GM21528 (cell line): ENCODE measurements around the gene SLC35F1.
"Not testable (repeated sequence)": the region's sequence is repeated elsewhere in the genome, so short reads cannot be mapped to it uniquely, and the experiment has no call there.

Experiments
- ATAC-seq: cut with Tn5 transposase; IDR thresholded peaks from one replicate; pipeline ENCODE4 v1.9.1; 2021; ENCODE audit warnings: mild to moderate bottlenecking, moderate library complexity; ENCODE audit not compliant: unreplicated experiment, low FRiP score

The SLC35F1 gene

GRCh38 chr6:117906958-117907600 is at the start of gene SLC35F1:
SLC35F1 (plus strand) TSS chr6:117907264.
- peak; percentile 65 for ATAC-seq

- ATAC-seq: not testable (repeated sequence)
Observed at GRCh38 chr6:117858601-117859000, 48.5 kb upstream of the SLC35F1 start.

GRCh38 chr6:117861545-117861944 is 45.5 kb upstream of the SLC35F1 start:
- ATAC-seq: no peak

- ATAC-seq: no peak
Observed at GRCh38 chr6:117866561-117866960, 40.5 kb upstream of the SLC35F1 start.

DNA sequence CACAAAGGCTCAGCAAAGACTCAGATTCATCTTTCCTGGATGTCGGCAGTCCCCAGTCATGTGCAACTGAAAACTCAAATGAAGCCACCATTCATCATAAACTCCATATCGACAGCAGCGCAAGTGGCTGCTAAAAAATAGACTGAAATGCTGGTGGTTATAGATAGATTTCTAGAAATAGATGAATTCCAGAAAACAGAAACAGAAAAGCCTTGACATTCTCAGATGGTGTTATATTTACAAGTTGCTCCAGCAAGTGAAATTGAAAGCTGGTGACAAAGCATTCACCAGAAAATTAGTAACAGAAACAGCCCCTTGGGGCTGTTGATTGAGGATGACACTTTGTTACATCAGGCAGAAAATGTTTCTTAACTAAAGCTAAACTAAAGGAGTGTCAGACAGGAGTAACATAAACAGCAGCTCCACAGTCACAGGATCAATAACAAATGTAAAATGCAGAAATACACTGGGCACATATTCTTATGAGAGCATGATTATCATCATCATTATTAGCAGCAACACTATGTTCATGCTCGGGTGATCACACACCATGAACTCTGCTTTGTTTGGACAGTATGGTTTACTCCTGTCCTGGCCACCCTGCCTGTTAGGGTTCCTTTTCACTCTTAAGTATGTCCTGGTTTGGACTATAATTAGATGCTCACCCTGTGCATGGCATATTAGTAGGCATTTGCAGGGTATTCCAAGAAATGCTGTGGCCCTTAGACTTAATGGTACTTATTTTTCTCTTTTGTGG is 36.4 kb upstream of the SLC35F1 start:
- peak; percentile 72 for ATAC-seq

DNA sequence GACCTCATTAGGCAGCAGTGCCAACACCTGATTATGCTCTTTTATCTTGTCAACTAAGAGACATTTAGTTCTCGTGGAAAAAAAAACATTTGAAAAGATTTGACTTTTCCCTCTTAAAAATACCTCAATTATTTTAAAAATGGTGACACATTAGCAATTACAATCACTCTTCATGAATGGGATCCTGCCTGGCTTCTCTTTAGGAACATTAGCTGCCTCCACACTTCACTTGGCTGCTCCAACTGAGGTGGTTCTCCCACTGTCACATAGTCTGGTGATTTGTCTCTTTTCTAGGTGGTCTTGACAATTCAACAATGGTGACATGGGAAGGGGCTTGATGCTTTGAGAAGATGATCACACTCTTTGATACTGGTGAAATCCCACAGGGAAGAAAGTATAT is 26.2 kb upstream of the SLC35F1 start:
- ATAC-seq: no peak

GRCh38 chr6:117890172-117890571 is 16.9 kb upstream of the SLC35F1 start:
- no peak for ATAC-seq

DNA sequence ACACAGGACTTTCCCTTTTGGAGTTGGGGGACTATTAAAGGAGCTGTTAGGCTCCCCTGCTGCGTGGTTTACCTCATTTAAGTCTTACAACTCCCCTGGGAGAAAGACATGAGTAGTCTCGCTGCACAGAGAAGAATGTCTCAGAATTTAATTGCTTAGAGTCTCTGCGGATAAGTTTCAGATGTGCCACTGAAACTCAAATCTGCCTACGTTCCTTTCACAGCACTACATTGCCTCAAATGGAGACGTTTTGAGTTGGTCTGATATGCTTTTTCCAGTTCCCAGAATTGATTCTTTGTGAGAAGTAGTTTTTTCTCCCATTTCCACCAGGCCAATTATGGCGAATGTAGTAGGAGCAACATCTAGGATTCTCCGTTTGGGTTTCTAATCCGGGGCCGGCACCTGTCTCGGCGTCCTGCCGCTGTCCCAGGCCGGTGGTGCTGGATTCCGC is 532 bp upstream of the SLC35F1 start:
- ATAC-seq: peak; percentile 39

DNA sequence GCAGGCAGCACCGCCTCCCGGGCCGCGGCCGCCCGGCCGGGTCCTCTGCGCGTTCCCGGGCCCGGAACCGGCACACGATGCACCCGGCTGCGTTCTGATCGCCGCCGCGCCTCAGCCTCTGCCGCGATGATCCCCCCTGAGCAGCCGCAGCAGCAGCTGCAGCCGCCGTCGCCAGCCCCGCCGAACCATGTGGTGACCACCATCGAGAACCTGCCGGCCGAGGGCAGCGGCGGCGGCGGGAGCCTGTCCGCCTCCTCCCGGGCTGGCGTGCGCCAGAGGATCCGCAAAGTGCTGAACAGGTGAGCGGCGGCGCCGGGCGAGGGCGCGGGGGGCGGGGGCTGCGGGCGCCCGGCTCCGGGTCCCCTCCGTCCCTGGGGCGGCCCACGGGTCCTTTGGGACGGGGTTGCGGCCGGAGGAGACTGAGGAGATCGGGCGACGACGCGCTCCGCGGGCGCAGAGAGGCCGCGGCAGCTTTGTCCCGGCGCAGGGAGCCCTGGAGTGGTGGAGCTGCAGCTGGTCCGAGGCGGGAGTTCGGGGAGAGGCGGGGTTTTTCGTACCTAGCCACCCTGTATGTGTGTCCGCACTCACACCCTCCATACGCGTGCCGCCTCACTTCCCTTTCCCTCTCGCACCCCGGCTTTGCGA is 659 bp downstream of the SLC35F1 start:
- peak; percentile 23 for ATAC-seq

- no peak for ATAC-seq
Observed at GRCh38 chr6:117908246-117909068, 1.4 kb downstream of the SLC35F1 start.

DNA sequence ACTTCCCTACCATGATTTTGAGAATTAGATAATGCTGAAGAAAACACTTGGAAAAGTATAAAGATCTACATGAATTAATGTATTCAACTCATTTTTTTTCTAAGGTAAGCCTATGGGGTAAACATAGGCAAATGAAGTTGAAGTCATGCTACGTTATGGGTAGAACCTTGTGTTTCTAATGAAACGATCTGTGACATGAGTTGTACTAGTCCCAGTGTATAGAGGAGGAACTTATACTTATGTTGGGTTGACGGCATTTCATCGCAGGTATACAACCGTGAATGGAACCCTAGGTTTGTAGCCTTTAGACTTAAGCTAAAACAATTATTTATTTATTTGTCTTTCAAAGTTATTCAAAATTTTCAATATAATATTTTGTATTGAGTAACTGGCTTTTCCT is 2.6 kb downstream of the SLC35F1 start:
- no peak for ATAC-seq

DNA sequence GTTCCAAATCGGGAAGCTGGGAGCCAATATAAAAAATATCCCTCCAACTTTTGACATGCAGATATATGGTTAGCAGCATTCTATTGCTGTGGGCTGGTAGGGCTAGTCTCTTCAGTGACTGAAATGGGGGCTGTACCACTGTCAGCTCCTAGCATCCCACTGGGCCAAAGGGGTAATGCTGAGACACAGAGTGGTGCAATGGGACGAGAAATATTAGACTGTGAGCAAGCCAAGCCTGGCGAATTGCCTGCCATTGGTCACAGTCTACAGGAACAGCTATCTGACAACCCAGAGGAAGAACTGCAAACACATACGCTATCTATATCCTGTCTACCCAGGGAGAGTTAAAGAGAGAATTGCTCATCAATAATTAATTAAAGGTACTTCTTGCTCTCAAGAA is 3.5 kb downstream of the SLC35F1 start:
- ATAC-seq: no peak

DNA sequence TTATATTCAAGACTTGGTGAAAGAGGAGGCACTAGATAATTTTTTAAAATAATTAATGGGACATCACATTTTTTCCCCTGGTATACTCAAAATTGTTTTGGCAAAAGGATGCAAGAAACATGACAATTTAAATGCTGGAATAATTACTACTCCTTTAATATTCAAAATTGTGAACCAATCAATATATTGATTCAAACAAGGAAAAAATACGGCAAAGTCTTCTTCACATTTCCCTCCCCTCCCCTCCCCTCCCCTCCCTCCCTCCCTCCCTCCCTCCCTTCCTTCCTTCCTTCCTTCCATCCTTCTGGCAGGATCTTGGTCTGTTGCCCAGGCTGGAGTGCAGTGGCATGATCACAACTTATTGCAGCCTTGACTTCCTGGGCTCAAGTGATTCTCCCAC is 4.1 kb downstream of the SLC35F1 start:
- ATAC-seq: no peak

- no peak for ATAC-seq
Observed at GRCh38 chr6:117911660-117912059, 4.6 kb downstream of the SLC35F1 start.

DNA sequence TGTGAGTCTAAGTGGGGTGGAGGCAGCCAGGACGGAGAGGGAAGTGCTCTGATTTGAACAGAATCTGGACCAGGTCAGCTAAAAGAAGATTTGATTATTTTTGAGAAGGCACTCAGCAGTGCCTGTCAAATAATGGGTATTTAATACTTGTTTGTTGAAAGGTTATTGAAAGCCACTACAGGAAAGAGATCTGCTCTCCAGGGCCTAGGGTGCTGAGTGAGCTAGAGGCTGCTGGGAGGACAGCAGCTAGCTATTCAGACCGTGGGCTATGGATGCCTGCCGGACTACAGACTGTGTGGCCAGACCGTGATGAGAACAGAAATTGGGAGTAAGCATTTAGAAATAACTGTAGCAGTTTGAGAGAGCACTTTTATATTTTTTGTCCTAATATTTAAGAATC is 8.8 kb downstream of the SLC35F1 start:
- ATAC-seq: no peak

- ATAC-seq: no peak
Observed at GRCh38 chr6:117916483-117916882, 9.4 kb downstream of the SLC35F1 start.

- ATAC-seq: no peak
Observed at GRCh38 chr6:117917176-117917575, 10.1 kb downstream of the SLC35F1 start.

GRCh38 chr6:117918454-117918853 is 11.4 kb downstream of the SLC35F1 start:
- no peak for ATAC-seq

DNA sequence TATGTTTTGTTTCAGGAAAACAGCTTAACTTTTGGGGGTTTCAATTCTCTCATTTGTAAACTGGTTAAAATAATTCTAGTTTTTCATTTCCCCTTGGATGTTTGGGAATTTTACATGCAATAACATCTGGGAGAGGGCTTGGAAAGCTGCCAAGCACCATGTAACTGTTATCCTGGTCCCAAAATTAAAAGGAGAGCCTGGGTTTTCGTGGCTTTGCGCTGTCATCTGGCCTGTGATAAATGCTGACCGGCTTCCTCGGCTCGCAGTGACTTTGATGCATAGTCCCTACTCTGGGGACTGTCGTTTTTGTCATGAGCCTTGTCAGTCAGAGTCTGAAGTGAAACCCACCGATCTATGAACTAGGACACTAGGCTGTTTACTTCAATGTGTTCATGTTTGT is 12.2 kb downstream of the SLC35F1 start:
- ATAC-seq: no peak

- no peak for ATAC-seq
Observed at GRCh38 chr6:117919775-117920729, 13.0 kb downstream of the SLC35F1 start.
